IMR-90 (cell line): ENCODE data around the gene HDGF.
"Not testable (repeated sequence)": the region's sequence is repeated elsewhere in the genome, so short reads cannot be mapped to it uniquely, and the experiment has no call there.

ENCODE experiments used
- CEBPB ChIP-seq: IDR thresholded peaks from 2 replicates; pipeline ENCODE4 v1.6.1; 2012; ENCODE audit warnings: low read depth, low read length, improper control_type of control experiment
- CHD1 ChIP-seq: IDR thresholded peaks from 2 replicates; pipeline ENCODE4 v1.6.1; 2012; ENCODE audit warnings: low read depth, low read length, improper control_type of control experiment
- CTCF ChIP-seq: conservative IDR thresholded peaks from 2 replicates; pipeline ENCODE4 v1.5.1; 2012; ENCODE audit warnings: mild to moderate bottlenecking, low read depth, low read length, improper control_type of control experiment
- ELK1 ChIP-seq: fragments of 150-350 bp; IDR thresholded peaks from 2 replicates; pipeline ENCODE4 v1.6.1; 2016; ENCODE audit warnings: low read depth, mild to moderate bottlenecking, low read length, moderate library complexity, borderline replicate concordance
- MAFK ChIP-seq: IDR thresholded peaks from 2 replicates; pipeline ENCODE4 v1.6.1; 2012; ENCODE audit warnings: low read depth, low read length, improper control_type of control experiment
- MAZ ChIP-seq: IDR thresholded peaks from 2 replicates; pipeline ENCODE4 v1.6.1; 2012; ENCODE audit warnings: low read depth, mild to moderate bottlenecking, low read length, improper control_type of control experiment, moderate library complexity, borderline replicate concordance
- MXI1 ChIP-seq: IDR thresholded peaks from 2 replicates; pipeline ENCODE4 v1.6.1; 2012; ENCODE audit warnings: low read depth, mild to moderate bottlenecking, low read length, moderate library complexity, borderline replicate concordance
- NFE2L2 ChIP-seq: fragments of 150-350 bp; IDR thresholded peaks from 2 replicates; pipeline ENCODE4 v1.6.1; 2016; ENCODE audit warnings: low read depth, mild to moderate bottlenecking, low read length
- POLR2A ChIP-seq: IDR thresholded peaks from 2 replicates; pipeline ENCODE4 v1.6.1; 2012; ENCODE audit warnings: mild to moderate bottlenecking, low read depth, low read length
- RAD21 ChIP-seq: IDR thresholded peaks from 2 replicates; pipeline ENCODE4 v1.6.1; 2012; ENCODE audit warnings: low read length, improper control_type of control experiment
- RCOR1 ChIP-seq: IDR thresholded peaks from 2 replicates; pipeline ENCODE4 v1.6.1; 2012; ENCODE audit warnings: mild to moderate bottlenecking, low read length, improper control_type of control experiment; ENCODE audit not compliant: insufficient replicate concordance
- SMC3 ChIP-seq: fragments of 150-350 bp; IDR thresholded peaks from 2 replicates; pipeline ENCODE4 v1.6.1; 2016; ENCODE audit warnings: low read depth, mild to moderate bottlenecking, antibody characterized with exemption, low read length, moderate library complexity

GRCh38 chr1:156757572-156758253 lies 6.2 kb upstream of the HDGF start:
- not testable (repeated sequence) for TF ChIP-seq CTCF, RAD21, NFE2L2, CEBPB, RCOR1, ELK1, MAZ, CHD1, MAFK, POLR2A, MXI1, SMC3
